Natural killer cell (primary cell): ENCODE measurements around the gene RASSF1. TPM values are rescaled to one million over a fixed set of nuclear protein-coding genes. Genes with fewer than 3 reads are reported as not detected.

Source experiments
- ATAC-seq, 3 donors: fragments of 150-1000 bp in 2 of 3; fragments of 200-7000 bp in 1 of 3; cut with Tn5 transposase; 1 replicate in 1 of 3; 2 replicates in 2 of 3; pipeline ENCODE4 v1.10.0; 2021; ENCODE audit warnings: mild to moderate bottlenecking in 2 of 3, moderate library complexity in 2 of 3
- DNase-seq, 2 donors: peaks; one replicate each; pipeline versions ENCODE4 v3.0.0 to v3.0.0-alpha.2; 2013 to 2021; ENCODE audit warnings: mixed read lengths in 1 of 2
- H3K27ac ChIP-seq: one replicate; pipeline ENCODE4 v1.5.1; 2013; ENCODE audit warnings: mild to moderate bottlenecking, low read length
- H3K27me3 ChIP-seq: one replicate; pipeline ENCODE4 v1.6.1; 2013; ENCODE audit warnings: low read length; ENCODE audit not compliant: control insufficient read depth, insufficient read depth
- H3K36me3 ChIP-seq: one replicate; pipeline ENCODE4 v1.6.1; 2013; ENCODE audit warnings: low read length; ENCODE audit not compliant: control insufficient read depth, insufficient read depth
- H3K4me1 ChIP-seq: one replicate; pipeline ENCODE4 v1.6.1; 2013; ENCODE audit warnings: low read length; ENCODE audit not compliant: control insufficient read depth, insufficient read depth
- H3K4me3 ChIP-seq: one replicate; pipeline ENCODE4 v1.5.1; 2013; ENCODE audit warnings: low read length
- H3K9me3 ChIP-seq: one replicate; pipeline ENCODE4 v1.6.1; 2013; ENCODE audit warnings: low read length; ENCODE audit not compliant: control insufficient read depth, insufficient read depth
- H3K27ac Mint-ChIP-seq, 2 donors: one replicate each; pipeline ENCODE4 v1.8.0; 2022; ENCODE audit warnings: mild to moderate bottlenecking in 2 of 2, mixed read lengths in 2 of 2, moderate library complexity in 1 of 2
- H3K27me3 Mint-ChIP-seq, 2 donors: one replicate each; pipeline ENCODE4 v1.8.0; 2022; ENCODE audit warnings: low read depth in 2 of 2, mixed read lengths in 2 of 2
- H3K36me3 Mint-ChIP-seq: one replicate; pipeline ENCODE4 v1.8.0; 2022; ENCODE audit warnings: mixed read lengths
- H3K4me1 Mint-ChIP-seq, 2 donors: one replicate each; pipeline ENCODE4 v1.8.0; 2022; ENCODE audit warnings: mixed read lengths in 2 of 2
- H3K4me3 Mint-ChIP-seq: one replicate; pipeline ENCODE4 v1.8.0; 2022; ENCODE audit warnings: mild to moderate bottlenecking, moderate library complexity, mixed read lengths
- H3K9me3 Mint-ChIP-seq, 2 donors: one replicate each; pipeline ENCODE4 v1.8.0; 2022; ENCODE audit warnings: mixed read lengths in 2 of 2
- CTCF ChIP-seq: fragments of 200-600 bp; IDR thresholded peaks from one replicate; pipeline ENCODE4 v1.8.0; 2022; ENCODE audit warnings: antibody characterized with exemption
- WGBS: methylation state at CpG from one replicate; pipeline ENCODE4 v1.1.7; 2013; ENCODE audit warnings: missing lambda C conversion rate; ENCODE audit not compliant: insufficient coverage; 5-methylcytosine and 5-hydroxymethylcytosine counted together
- intact Hi-C: fragments of 100-400 bp; cut with micrococcal nuclease; formaldehyde crosslinking; loops from one replicate; pipeline ENCODE4 v1.14.2; 2022
- total RNA-seq, 4 donors: library from RNA; stranded (reverse); fragments of 120-200 nt in 1 of 4; gene quantifications; one replicate each; pipeline versions ENCODE4 v1.2.3 to v1.2.4, GENCODE V29; 2013 to 2022

The RASSF1 gene
- total RNA-seq, 3 donors from 2014 or later (not counting 1 experiment from before 2014, with no cell fraction given), result 298 to 329 (median 305) TPM

- no peaks in the 10 kb centered on the region for H3K9me3 Mint-ChIP-seq
- Histone ChIP-seq H3K4me3 (no peak overlapping the region), H3K27ac (no peak overlapping the region), H3K4me1 (peaks cover 69% of the 10 kb centered on the region), H3K27me3 (no peaks in the 10 kb centered on the region), H3K9me3 (no peaks in the 10 kb centered on the region), H3K36me3 (peaks cover 41% of the 10 kb centered on the region)
- 95% methylated on average over 19 of the region's 19 CpGs for WGBS
- H3K27me3 Mint-ChIP-seq, result no peaks in the 10 kb centered on the region
- no peaks in the 10 kb centered on the region for H3K36me3 Mint-ChIP-seq
- intact Hi-C loops, result no loop called here
- TF ChIP-seq CTCF, result no peak
- ATAC-seq (no peak), DNase-seq (no peak)
- H3K27ac Mint-ChIP-seq, result no peak overlapping the region
- H3K4me1 Mint-ChIP-seq, result peaks cover 35 to 55% of the 10 kb centered on the region in 2 donors
- no peak overlapping the region for H3K4me3 Mint-ChIP-seq
These were observed 9.2 kb downstream of the RASSF1 start for GRCh38 chr3:50331364-50331907.

GRCh38 chr3:50330330-50330729 is 10.3 kb downstream of the RASSF1 start:
- H3K9me3 Mint-ChIP-seq, result no peaks in the 10 kb centered on the region
- H3K9me3 ChIP-seq, result no peaks in the 10 kb centered on the region
- H3K4me3 Mint-ChIP-seq, result no peak overlapping the region
- WGBS, result 99% methylated on average over 10 of the region's 10 CpGs
- H3K27ac Mint-ChIP-seq, result peak overlapping the region in 1 of 2 donors; percentile 24
- no peak for TF ChIP-seq CTCF
- H3K4me1 ChIP-seq, result peaks cover 61% of the 10 kb centered on the region
- peaks cover 42% of the 10 kb centered on the region for H3K36me3 ChIP-seq
- peaks cover 24 to 47% of the 10 kb centered on the region in 2 donors for H3K4me1 Mint-ChIP-seq
- no peaks in the 10 kb centered on the region for H3K36me3 Mint-ChIP-seq
- H3K27ac ChIP-seq, result no peak overlapping the region
- intact Hi-C loops, result no loop called here
- H3K4me3 ChIP-seq, result no peak overlapping the region
- no peaks in the 10 kb centered on the region for H3K27me3 ChIP-seq
- H3K27me3 Mint-ChIP-seq, result no peaks in the 10 kb centered on the region
- ATAC-seq (no peak), DNase-seq (no peak)

GRCh38 chr3:50327943-50328691 is 12.5 kb downstream of the RASSF1 start, which contains the start of gene TUSC2:
Gene TUSC2, minus strand, starts transcription at chr3:50328223. Its CDS starts 124 bp downstream, at chr3:50328099.
- peak within 1 kb of the TSS; percentile 85 for H3K4me3 Mint-ChIP-seq
- intact Hi-C loops, result no loop called here
- peaks cover 10 to 45% of the 10 kb centered on the region in 2 donors for H3K4me1 Mint-ChIP-seq
- Histone ChIP-seq H3K9me3 (no peaks in the 10 kb centered on the region), H3K4me1 (peaks cover 39% of the 10 kb centered on the region), H3K27ac (peak within 1 kb of the TSS; percentile 71), H3K4me3 (peak within 1 kb of the TSS; percentile 69), H3K36me3 (peaks cover 40% of the 10 kb centered on the region), H3K27me3 (no peaks in the 10 kb centered on the region)
- ATAC-seq (peak; percentile 96 to 97 (median 97)), DNase-seq (peak; percentile 94 to 98)
- TF ChIP-seq CTCF, result no peak
- H3K27ac Mint-ChIP-seq, result peak within 1 kb of the TSS; percentile 85 to 87
- H3K9me3 Mint-ChIP-seq, result no peaks in the 10 kb centered on the region
- 3% methylated on average over 55 of the region's 55 CpGs for WGBS
- no peaks in the 10 kb centered on the region for H3K36me3 Mint-ChIP-seq
- H3K27me3 Mint-ChIP-seq, result no peaks in the 10 kb centered on the region
